NK-92 treated with Interleukin-12 subunit alpha and Interleukin-12 subunit beta, amount 100 ng/mL, for 24 hours (cell line): Measurements from ENCODE around the gene RNU2-63P.
A peak's percentile ranks its signal among the peaks of the same experiment; 100 is the strongest.
"Not testable (repeated sequence)": the region's sequence is repeated elsewhere in the genome, so short reads cannot be mapped to it uniquely, and the experiment has no call there.

Source experiments
- DNase-seq: peaks from one replicate; lab custom pipeline; 2025; lab: John Stamatoyannopoulos, UW

The RNU2-63P gene

GRCh38 chr2:88028931-88029330, 12.6 kb upstream of the RNU2-63P start:
- no peak for DNase-seq

- no peak for DNase-seq
Measured at GRCh38 chr2:88027697-88028389, 11.5 kb upstream of the RNU2-63P start.

- DNase-seq, result no peak
Measured at GRCh38 chr2:88024509-88024908, 8.2 kb upstream of the RNU2-63P start.

- no peak for DNase-seq
Measured at GRCh38 chr2:88022669-88022921, 6.2 kb upstream of the RNU2-63P start.

GRCh38 chr2:88019985-88020384, 3.6 kb upstream of the RNU2-63P start:
- no peak for DNase-seq

GRCh38 chr2:88018909-88019308, 2.6 kb upstream of the RNU2-63P start:
- DNase-seq, result no peak

- DNase-seq, result not testable (repeated sequence)
Measured at GRCh38 chr2:88018077-88018805, 1.9 kb upstream of the RNU2-63P start.

GRCh38 chr2:88017780-88018038, 1.4 kb upstream of the RNU2-63P start:
- not testable (repeated sequence) for DNase-seq

- peak; percentile 50 for DNase-seq
Measured at GRCh38 chr2:88016960-88017779, 823 bp upstream of the RNU2-63P start.

GRCh38 chr2:88011011-88011410, 5.3 kb downstream of the RNU2-63P start:
- DNase-seq, result no peak

GRCh38 chr2:88010136-88010535, 6.2 kb downstream of the RNU2-63P start:
- DNase-seq, result no peak

- DNase-seq, result no peak
Measured at GRCh38 chr2:88006912-88007439, 9.4 kb downstream of the RNU2-63P start.

- DNase-seq, result no peak
Measured at GRCh38 chr2:88005776-88006175, 10.6 kb downstream of the RNU2-63P start.

- no peak for DNase-seq
Measured at GRCh38 chr2:88003074-88003755, 13.1 kb downstream of the RNU2-63P start.

GRCh38 chr2:88002359-88002707, 14.0 kb downstream of the RNU2-63P start:
- no peak for DNase-seq

- not testable (repeated sequence) for DNase-seq
Measured at GRCh38 chr2:88000474-88000873, 15.9 kb downstream of the RNU2-63P start.

GRCh38 chr2:87996570-87996969, 19.8 kb downstream of the RNU2-63P start:
- DNase-seq, result no peak

GRCh38 chr2:87995756-87996155, 20.6 kb downstream of the RNU2-63P start:
- DNase-seq, result no peak

- DNase-seq, result not testable (repeated sequence)
Measured at GRCh38 chr2:87994304-87994850, 22.0 kb downstream of the RNU2-63P start.

GRCh38 chr2:87992569-87992968, 23.8 kb downstream of the RNU2-63P start:
- not testable (repeated sequence) for DNase-seq

- not testable (repeated sequence) for DNase-seq
Measured at GRCh38 chr2:87987473-87987872, 28.9 kb downstream of the RNU2-63P start.

GRCh38 chr2:87985902-87986301, 30.4 kb downstream of the RNU2-63P start:
- DNase-seq, result not testable (repeated sequence)
